Common myeloid progenitor, CD34-positive (primary cell): ENCODE measurements around the gene DIP2C.

Source experiments
- CTCF ChIA-PET: fragments of 350-600 bp; sonication (Branson Sonifier 250); formaldehyde crosslinking; loops from one replicate; lab custom pipeline; 2021; ENCODE audit warnings: antibody characterized with exemption; lab: Charles Lee
- POLR2A ChIA-PET: fragments of 350-600 bp; sonication (Branson Sonifier 250); formaldehyde crosslinking; loops from one replicate; lab custom pipeline; 2021; ENCODE audit warnings: antibody characterized with exemption; lab: Charles Lee
- DNase-seq, 3 donors: peaks; one replicate each; pipeline versions ENCODE4 v3.0.0 to v3.0.0-alpha.2; 2013
- H3K27ac ChIP-seq, 2 experiments: 1 replicate in 1 of 2; 2 replicates in 1 of 2; pipeline ENCODE4 v1.7.0; 2013; ENCODE audit warnings: inconsistent platforms in 2 of 2, low read length in 2 of 2, mild to moderate bottlenecking in 2 of 2, low read depth in 1 of 2, moderate library complexity in 1 of 2; ENCODE audit not compliant: severe bottlenecking in 2 of 2, insufficient read depth in 1 of 2, poor library complexity in 1 of 2
- H3K27me3 ChIP-seq, 5 experiments: replicated peaks in 2 of 5; 1 replicate in 3 of 5; 2 replicates in 2 of 5; pipeline versions ENCODE4 v1.6.1 to v1.7.0; 2013; ENCODE audit warnings: low read length in 4 of 5, mild to moderate bottlenecking in 2 of 5, moderate library complexity in 2 of 5, inconsistent platforms in 1 of 5; ENCODE audit not compliant: insufficient read depth in 5 of 5, control insufficient read depth in 4 of 5
- H3K36me3 ChIP-seq, 4 experiments: 1 replicate in 2 of 4; 2 replicates in 2 of 4; pipeline versions ENCODE4 v1.6.1 to v1.7.0; 2013; ENCODE audit warnings: low read length in 3 of 4, control low read depth in 1 of 4, mild to moderate bottlenecking in 1 of 4; ENCODE audit not compliant: control insufficient read depth in 4 of 4, insufficient read depth in 4 of 4
- H3K4me1 ChIP-seq, 4 experiments: 1 replicate in 3 of 4; 2 replicates in 1 of 4; pipeline versions ENCODE4 v1.6.1 to v1.7.1; 2013; ENCODE audit warnings: low read length in 3 of 4, mild to moderate bottlenecking in 3 of 4, control low read depth in 1 of 4, inconsistent platforms in 1 of 4, moderate library complexity in 1 of 4; ENCODE audit not compliant: control insufficient read depth in 4 of 4, insufficient read depth in 4 of 4; ENCODE audit errors: control extremely low read depth in 1 of 4
- H3K4me3 ChIP-seq, 7 experiments: 1 replicate in 4 of 7; 2 replicates in 3 of 7; pipeline versions ENCODE4 v1.5.1 to v1.7.0; 2013; ENCODE audit warnings: mild to moderate bottlenecking in 7 of 7, low read length in 6 of 7, moderate library complexity in 6 of 7, inconsistent platforms in 2 of 7, low read depth in 2 of 7, control low read depth in 1 of 7; ENCODE audit not compliant: insufficient read depth in 4 of 7, control insufficient read depth in 1 of 7; ENCODE audit errors: extremely low read depth in 1 of 7
- H3K9me3 ChIP-seq, 5 experiments: 1 replicate in 4 of 5; 2 replicates in 1 of 5; pipeline versions ENCODE4 v1.6.1 to v1.7.1; 2013; ENCODE audit warnings: low read length in 4 of 5, mild to moderate bottlenecking in 2 of 5, inconsistent platforms in 1 of 5, low read depth in 1 of 5, moderate library complexity in 1 of 5; ENCODE audit not compliant: control insufficient read depth in 4 of 5, insufficient read depth in 2 of 5; ENCODE audit errors: control extremely low read depth in 1 of 5
- WGBS: methylation state at CpG from one replicate; pipeline ENCODE4 v1.1.5; 2013; ENCODE audit not compliant: insufficient coverage; 5-methylcytosine and 5-hydroxymethylcytosine counted together

Gene DIP2C

DNA sequence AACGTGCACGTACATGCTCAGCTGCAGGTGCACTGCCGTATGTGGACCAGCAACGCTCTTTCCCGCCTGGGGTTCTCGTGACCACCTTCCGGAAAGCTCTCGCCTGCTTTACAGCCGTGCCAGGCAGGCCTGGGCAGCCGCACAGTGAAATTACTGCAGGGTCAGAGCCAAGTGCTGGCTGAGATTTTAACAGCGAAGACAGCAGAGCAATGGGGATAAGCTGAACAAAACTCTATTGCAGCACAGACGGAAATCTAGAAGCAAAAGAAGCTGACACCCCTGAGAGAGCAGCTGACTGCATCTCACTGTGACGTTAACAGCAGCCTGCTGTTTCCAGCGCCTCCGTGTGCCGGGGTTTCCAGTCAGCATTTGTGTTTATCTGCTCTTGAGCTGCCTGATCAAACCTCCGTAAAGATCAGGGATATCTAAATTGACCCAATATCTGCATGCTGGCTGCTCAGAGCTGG lies 179.0 kb downstream of the DIP2C start:
- H3K27ac ChIP-seq, result no peak overlapping the region
- DNase-seq, result no peak

DNA sequence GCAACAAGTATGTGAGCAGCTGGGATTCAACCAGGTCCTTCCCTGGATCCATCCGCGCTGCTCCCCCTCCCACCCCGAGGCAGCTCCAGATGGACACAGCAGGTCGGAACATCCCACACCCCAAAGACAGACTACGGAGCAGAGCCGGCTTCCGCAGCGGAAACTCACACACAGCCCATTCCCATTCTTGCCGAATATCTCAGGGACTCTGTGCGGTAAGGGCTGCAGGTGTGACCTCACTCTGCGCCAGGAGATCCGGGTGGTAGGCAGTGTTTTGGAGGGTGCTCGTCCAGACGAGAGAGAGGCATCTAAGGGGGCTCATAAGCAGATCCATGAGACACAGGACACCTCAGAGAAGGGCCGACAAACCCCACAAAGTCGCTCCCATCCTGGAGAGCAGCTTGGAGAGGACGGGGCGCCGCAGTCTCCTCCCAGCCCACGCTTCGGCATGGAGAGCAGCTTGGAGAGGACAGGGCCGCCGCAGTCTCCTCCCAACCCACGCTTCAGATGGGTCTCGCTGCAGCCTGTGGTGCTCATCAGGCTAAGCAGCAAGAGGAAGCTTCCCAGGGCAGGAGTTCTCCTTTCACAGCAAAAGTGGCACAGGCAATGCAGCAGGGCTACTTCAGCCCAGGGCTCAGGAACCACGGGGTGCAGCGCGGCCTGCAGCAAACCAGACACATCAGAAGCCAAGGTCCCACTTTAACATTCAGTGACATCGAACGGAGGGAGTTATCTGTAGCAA lies 179.9 kb downstream of the DIP2C start:
- Histone ChIP-seq H3K27ac (no peak overlapping the region), H3K4me1 (no peaks in the 10 kb centered on the region), H3K9me3 (no peaks in the 10 kb centered on the region), H3K4me3 (no peak overlapping the region), H3K36me3 (no peaks in the 10 kb centered on the region), H3K27me3 (peaks cover 0 to 81% (median 13%) of the 10 kb centered on the region in 5 experiments)
- 92% methylated on average over 30 of the region's 30 CpGs for WGBS
- ChIA-PET CTCF (no interaction called here), POLR2A (interaction anchor here (0.6 kb wide), 1 partner anchor 651 kb away, joined by 3 read pairs; no protein-coding TSS in a partner anchor)
- no peak for DNase-seq

More for the DNA sequence above, 179.0 kb downstream of the DIP2C start:
- WGBS, result 95% methylated on average over 17 of the region's 17 CpGs
- Histone ChIP-seq H3K9me3 (no peaks in the 10 kb centered on the region), H3K4me3 (no peak overlapping the region), H3K36me3 (no peaks in the 10 kb centered on the region), H3K27me3 (peaks cover 0 to 77% (median 11%) of the 10 kb centered on the region in 5 experiments), H3K4me1 (no peaks in the 10 kb centered on the region)
- POLR2A ChIA-PET, result no interaction called here
- CTCF ChIA-PET, result interaction anchor here (0.8 to 1.8 kb wide), 3 partner anchors 12 to 280 kb away, joined by 3 to 5 read pairs (median 4); no protein-coding TSS in a partner anchor

DNA sequence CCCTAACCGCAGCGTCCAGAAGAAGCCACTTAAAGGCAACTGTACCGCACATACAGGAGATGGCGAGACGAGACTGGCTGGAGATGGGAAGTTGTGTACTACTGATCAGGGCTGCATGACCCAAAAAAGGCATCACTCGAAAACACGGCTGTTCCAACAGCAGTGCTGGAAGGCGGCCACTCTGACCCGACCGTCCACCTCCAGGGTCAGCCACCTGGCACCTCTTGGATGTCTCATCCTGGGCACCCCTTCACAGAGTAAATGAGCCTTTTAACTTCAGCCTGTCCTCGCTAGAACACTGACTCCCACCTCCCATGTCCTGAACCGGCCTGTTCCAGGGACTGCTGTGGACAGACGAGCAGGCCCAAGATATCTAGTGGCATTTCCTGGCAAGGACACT lies 180.7 kb downstream of the DIP2C start:
- DNase-seq, result no peak
- ChIA-PET CTCF (no interaction called here), POLR2A (no interaction called here)
- Histone ChIP-seq H3K27ac (no peak overlapping the region), H3K9me3 (no peaks in the 10 kb centered on the region), H3K36me3 (no peaks in the 10 kb centered on the region), H3K27me3 (peaks cover 0 to 80% (median 17%) of the 10 kb centered on the region in 5 experiments), H3K4me1 (no peaks in the 10 kb centered on the region), H3K4me3 (no peak overlapping the region)
- WGBS, result 97% methylated on average over 12 of the region's 13 CpGs

DNA sequence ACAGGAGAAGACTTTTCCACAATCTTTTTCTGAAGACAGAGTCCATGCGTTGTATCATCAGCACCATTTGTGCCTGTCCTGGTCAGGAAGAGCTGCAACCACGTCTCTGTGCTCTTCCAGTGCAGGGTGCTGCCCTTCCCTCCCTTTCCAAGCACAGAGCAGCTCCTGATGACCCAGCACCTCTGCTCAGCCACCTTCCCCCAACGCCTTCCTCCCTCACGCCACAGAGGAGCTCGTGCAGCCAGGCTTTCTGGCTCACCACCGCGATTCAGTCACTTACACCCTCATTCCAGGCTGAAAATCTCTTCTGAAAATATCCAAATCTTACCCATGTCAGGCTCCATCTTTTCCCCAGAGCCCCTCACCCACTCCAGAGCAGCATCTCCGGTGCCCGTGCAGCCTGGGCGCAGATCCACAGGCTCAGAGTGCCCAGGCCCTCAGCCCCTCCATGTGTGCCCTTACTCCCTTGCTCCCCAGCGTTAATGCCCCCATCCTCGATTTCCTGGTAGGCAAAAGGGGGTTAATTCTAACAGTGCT lies 181.5 kb downstream of the DIP2C start:
- Histone ChIP-seq H3K27me3 (peaks cover 0 to 80% (median 21%) of the 10 kb centered on the region in 5 experiments), H3K9me3 (no peaks in the 10 kb centered on the region), H3K4me1 (no peaks in the 10 kb centered on the region), H3K36me3 (no peaks in the 10 kb centered on the region), H3K27ac (no peak overlapping the region), H3K4me3 (no peak overlapping the region)
- DNase-seq, result no peak
- CTCF ChIA-PET, result interaction anchor here (1.7 kb wide), 1 partner anchor 10 kb away, joined by 4 read pairs; no protein-coding TSS in a partner anchor
- WGBS, result 75% methylated on average over 10 of the region's 12 CpGs
- POLR2A ChIA-PET, result no interaction called here

DNA sequence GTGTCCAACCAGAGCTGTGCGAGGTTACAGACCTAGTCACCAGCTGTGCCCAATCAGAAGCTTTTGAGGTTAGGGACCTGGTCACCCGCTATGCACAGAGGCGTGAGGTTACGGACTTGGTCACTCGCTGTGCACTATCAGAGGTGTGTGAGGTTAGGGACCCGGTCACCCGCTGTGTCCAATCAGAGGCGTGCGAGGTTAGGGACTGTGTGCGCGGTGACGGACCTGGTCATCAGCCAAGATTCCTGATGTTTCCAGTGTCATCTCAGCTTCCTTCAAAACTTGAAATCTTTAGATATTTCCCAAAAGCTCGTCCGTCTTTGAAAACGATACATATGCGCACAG lies 182.1 kb downstream of the DIP2C start:
- POLR2A ChIA-PET, result no interaction called here
- Histone ChIP-seq H3K27me3 (peaks cover 0 to 83% (median 23%) of the 10 kb centered on the region in 5 experiments), H3K36me3 (no peaks in the 10 kb centered on the region), H3K27ac (no peak overlapping the region), H3K4me3 (no peak overlapping the region), H3K4me1 (no peaks in the 10 kb centered on the region), H3K9me3 (no peaks in the 10 kb centered on the region)
- 95% methylated on average over 16 of the region's 16 CpGs for WGBS
- CTCF ChIA-PET, result interaction anchor here (1.7 kb wide), 1 partner anchor 9 kb away, joined by 4 read pairs; no protein-coding TSS in a partner anchor
- no peak for DNase-seq

DNA sequence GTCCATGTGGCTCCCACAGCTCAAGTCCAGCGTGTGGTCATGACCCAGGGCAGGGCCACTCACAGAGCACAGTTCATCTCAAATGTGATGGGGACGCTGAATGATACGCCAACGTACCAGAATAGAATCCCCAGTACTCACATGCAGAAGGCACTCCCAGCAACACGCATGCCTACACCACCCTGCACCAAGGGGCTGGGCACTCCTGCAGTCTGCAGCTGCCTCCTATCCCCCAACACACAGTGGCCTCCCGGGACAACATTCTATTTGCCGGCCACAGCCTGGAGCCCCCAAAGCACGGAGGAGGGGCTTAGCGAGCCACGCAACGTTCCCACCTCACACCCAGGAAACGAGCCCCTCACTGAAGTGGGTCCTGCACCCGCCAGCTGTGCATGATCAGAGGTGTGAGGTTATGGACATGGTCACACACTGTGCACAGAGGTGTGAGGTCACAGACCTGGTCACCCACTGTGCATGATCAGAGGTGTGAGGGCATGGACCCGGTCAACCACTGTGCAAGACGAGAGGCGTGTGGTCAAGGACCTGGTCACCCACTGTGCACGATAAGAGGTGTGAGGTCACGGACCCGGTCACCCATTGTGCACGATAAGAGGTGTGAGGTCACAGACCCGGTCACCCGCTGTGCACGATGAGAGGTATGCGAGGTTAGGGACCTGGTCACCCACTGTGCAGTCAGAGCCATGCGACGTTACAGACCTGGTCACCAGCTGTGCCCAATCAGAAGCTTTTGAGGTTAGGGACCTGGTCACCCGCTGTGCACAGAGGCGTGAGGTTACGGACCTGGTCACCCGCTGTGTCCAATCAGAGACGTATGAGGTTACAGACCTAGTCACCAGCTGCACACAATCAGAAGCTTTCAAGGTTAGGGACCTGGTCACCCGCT lies 182.8 kb downstream of the DIP2C start:
- ChIA-PET POLR2A (no interaction called here), CTCF (interaction anchor here (1.2 to 1.7 kb wide), 2 partner anchors 8 kb away, joined by 3 to 4 read pairs; no protein-coding TSS in a partner anchor)
- Histone ChIP-seq H3K9me3 (no peaks in the 10 kb centered on the region), H3K27ac (no peak overlapping the region), H3K27me3 (peaks cover 0 to 79% (median 23%) of the 10 kb centered on the region in 5 experiments), H3K4me3 (no peak overlapping the region), H3K36me3 (no peaks in the 10 kb centered on the region), H3K4me1 (peaks cover 0 to 4% (median 3%) of the 10 kb centered on the region in 4 experiments)
- no peak for DNase-seq
- 96% methylated on average over 31 of the region's 32 CpGs for WGBS
